ENCODE data around the gene CIB1.
A peak's percentile ranks its signal among the peaks of the same experiment; 100 is the strongest.
"Not testable (repeated sequence)": the region's sequence is repeated elsewhere in the genome, so short reads cannot be mapped to it uniquely, and the experiment has no call there.

The CIB1 gene

DNA sequence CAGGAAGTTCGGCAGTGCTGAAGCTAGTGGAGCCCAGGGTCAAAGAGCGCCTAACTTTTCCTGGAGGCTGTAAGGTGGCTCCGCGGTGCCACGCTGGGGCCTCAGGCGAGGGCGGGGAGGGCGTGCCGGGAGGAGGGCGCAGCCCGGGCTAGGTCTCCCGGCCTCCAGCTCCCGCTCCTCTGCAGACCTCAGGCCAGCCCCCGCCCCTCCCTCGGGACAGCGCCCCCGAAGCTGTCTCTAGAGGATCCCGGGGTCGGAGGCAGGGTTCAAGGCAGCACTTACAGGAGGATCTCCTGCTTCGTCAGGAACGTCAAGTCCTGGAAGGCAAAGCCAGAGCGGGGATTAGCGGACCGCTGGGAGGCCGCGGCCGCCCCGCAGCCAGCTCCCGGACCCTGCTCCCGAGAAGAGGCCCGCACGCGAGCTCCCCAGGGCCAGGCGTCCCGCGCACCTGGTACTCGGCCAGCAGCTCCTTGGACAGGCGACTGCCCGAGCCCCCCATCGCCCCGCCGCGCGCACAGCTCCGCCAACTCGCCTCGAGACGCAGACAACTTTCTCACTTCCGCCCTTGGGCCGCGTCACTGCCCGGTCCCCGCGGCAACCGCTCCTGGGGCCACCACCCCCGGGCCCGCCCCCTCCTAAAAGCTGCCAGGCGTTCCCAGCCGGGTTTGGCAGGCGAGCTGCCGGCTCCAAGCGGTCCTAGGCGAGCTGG, at the start of gene CIB1:
CIB1 (minus strand) TSS at position 555 of the 709 bp plus-strand sequence; CDS start at position 499, 56 bp downstream.
- TF ChIP-seq, protein P1, sequence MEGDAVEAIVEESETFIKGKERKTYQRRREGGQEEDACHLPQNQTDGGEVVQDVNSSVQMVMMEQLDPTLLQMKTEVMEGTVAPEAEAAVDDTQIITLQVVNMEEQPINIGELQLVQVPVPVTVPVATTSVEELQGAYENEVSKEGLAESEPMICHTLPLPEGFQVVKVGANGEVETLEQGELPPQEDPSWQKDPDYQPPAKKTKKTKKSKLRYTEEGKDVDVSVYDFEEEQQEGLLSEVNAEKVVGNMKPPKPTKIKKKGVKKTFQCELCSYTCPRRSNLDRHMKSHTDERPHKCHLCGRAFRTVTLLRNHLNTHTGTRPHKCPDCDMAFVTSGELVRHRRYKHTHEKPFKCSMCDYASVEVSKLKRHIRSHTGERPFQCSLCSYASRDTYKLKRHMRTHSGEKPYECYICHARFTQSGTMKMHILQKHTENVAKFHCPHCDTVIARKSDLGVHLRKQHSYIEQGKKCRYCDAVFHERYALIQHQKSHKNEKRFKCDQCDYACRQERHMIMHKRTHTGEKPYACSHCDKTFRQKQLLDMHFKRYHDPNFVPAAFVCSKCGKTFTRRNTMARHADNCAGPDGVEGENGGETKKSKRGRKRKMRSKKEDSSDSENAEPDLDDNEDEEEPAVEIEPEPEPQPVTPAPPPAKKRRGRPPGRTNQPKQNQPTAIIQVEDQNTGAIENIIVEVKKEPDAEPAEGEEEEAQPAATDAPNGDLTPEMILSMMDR (IDR thresholded peaks at IDR 0.05; ENCODE audit: low read depth, low read length, missing control alignments) = peak; percentile 39
- peak; percentile 70 for DNase-seq (ENCODE audit: extremely low read depth, low read depth)

DNA sequence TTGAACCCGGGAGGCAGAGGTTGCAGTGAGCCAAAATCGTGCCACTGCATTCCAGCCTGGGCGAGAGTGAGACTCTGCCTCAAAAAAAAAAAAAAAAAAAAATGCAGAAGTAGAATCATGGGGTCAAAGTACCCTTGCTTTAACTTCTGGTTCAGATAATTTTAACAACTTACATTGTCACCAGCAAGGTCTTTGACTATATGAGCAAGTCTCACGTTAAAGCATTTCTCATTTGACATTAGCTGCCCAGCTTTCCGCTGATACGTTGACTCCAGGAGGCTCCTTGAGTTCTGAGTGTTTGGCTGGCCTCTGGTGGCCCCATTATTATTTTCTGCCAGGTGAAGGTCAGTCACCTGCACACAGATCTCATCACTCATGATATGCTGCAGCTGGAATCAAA, 47.9 kb upstream of the CIB1 start:
- H3K4me3 ChIP-seq (replicated peaks; ENCODE audit: low read depth, low read length); DNase-seq (ENCODE audit: extremely low read depth, low read depth): not testable (repeated sequence)

More for the DNA sequence above, at the start of gene CIB1:
- H3K4me3 ChIP-seq (replicated peaks; ENCODE audit: low read depth, low read length) = peak within 1 kb of the TSS; percentile 82

DNA sequence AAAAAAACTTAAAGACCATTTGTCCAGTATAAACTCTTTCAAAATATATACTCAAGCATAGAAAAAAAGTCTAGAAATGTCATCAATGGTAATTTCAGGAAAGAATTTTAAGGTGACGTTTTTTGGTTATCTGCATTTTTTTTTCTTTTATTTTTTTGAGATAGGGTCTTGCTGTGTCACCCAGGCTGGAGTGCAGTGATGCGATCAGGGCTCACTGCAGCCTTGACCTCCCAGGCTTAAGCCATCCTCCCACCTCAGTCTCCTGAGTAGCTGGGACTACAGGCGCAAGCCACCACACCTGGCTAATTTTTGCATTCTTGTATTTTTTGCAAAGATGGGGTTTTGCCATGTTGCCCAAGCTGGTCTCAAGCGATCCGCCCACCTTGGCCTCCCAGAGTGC, 47.0 kb upstream of the CIB1 start:
- H3K4me3 ChIP-seq (replicated peaks; ENCODE audit: low read depth, low read length); DNase-seq (ENCODE audit: extremely low read depth, low read depth): not testable (repeated sequence)

DNA sequence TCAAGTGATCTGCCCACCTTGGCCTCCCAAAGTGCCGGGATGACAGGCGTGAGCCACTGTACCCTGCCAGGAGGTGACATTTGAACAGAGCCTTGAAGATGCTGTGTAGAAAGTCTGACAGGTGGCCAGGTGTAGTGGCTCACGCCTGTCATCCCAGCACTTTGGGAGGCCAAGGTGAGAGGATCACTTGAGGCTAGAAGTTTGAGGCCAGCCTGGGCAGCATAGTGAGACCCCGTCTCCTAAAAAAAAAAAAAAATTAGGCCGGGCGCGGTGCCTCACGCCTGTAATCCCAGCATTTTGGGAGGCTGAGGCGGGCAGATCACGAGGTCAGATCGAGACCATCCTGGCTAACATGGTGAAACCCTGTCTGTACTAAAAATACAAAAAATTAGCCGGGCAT, 44.7 kb upstream of the CIB1 start:
- DNase-seq (ENCODE audit: extremely low read depth, low read depth); H3K4me3 ChIP-seq (replicated peaks; ENCODE audit: low read depth, low read length): not testable (repeated sequence)

DNA sequence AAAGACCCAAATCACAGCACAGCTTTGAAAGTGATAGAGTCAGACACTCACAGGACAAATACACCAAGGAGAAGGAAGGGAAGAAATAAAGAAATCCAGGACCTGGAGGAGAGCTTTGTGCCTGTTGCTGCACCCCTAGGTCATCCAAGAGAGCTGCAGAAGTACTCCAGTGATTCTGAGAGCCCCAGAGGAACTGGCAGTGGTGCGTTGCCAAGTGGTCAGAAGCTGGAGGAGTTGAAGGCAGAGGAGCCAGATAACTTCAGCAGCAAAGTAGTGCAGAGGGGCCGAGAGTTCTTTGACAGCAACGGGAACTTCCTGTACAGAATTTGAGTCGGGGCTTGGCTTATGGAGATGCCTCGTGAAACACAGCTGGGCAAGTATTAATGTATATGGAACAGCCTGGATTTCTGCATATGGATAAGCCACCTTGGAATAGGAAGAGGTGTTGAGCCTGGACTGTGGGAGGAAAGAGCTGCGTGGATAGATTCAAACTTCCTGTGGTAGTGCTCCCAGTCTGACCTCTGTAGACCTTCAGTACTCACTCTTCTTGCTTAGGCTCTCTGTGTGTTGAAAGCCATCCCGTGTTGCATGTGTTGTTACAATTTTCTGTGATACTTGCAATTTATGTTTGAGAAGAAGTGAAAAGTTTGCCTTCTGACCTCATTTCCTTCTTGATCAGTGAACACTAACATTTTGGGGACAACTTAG, 37.9 kb upstream of the CIB1 start:
- TF ChIP-seq, protein P1 (IDR thresholded peaks at IDR 0.05; ENCODE audit: low read depth, low read length, missing control alignments) = no peak
- no peak overlapping the region for H3K4me3 ChIP-seq (replicated peaks; ENCODE audit: low read depth, low read length)
- no peak for DNase-seq (ENCODE audit: extremely low read depth, low read depth)

DNA sequence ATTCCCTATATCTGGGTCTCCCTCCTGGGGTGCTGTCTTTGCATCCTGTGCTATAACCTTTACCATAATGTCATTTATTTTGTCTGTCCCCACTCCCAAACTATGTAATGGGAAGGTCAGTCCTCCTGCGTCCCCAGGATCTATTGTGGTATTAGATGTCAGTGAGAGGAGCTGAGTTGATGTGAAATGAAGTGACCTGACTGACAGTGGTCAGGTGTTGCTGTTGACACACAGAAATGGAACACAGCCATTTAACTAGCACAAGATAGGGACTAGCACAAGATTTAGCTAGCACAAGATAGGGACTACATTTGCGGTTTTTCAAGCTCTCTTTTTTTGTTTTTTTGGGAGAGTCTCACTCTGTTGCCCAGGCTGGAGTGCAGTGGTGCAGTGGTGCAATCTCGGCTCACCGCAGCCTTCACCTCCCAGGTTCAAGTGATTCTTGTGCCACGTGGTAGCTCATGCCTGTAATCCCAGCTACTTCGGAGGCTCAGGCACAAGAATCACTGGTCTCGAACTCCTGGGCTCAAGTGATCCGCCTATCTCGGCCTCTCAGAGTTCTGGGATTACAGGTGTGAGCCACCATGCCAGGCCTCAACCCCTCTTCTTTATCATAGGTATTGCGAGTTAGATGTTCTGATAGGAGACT, 36.9 kb upstream of the CIB1 start:
- TF ChIP-seq, protein P1 (IDR thresholded peaks at IDR 0.05; ENCODE audit: low read depth, low read length, missing control alignments) = no peak
- no peak overlapping the region for H3K4me3 ChIP-seq (replicated peaks; ENCODE audit: low read depth, low read length)
- no peak for DNase-seq (ENCODE audit: extremely low read depth, low read depth)

DNA sequence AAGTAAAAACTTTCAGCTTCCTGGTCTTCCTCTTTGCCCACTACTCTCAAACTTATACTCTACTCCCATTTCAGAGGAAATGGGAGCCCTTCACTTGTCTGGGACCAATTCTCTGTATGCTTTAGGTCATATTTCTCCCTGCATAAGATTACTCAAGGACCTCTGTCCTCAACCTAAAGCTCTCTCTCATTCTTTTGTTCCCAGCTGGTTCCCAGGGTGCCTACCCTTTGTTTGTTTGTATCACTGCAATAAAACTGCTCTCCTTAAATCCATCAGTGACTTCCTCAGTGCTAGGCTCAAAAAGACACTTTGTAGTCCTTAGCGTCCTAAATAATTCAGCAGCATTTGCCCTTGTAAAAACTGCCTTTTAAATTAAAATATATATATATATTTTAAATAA, 34.7 kb upstream of the CIB1 start:
- TF ChIP-seq, protein P1 (IDR thresholded peaks at IDR 0.05; ENCODE audit: low read depth, low read length, missing control alignments) = no peak
- no peak for DNase-seq (ENCODE audit: extremely low read depth, low read depth)
- peak overlapping the region; percentile 83 for H3K4me3 ChIP-seq (replicated peaks; ENCODE audit: low read depth, low read length)

DNA sequence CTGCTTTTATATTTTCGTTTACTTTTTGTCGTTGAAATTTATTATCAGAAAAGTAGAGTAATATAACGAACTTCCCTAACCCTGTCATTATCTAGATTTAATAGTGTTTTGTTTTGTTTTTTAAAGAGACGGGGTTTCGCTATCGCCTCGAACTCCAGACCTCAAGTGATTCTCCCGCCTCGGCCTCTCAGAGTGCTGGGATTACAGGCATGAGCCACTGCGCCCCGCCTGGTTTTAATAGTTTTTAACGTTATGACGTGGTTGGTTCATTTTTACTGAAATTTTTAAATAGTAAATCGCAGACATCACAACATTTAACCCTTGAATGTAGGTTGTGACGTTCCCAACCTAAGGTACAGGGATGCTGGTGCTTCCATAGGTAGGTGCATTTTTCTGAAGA, 32.7 kb upstream of the CIB1 start:
- TF ChIP-seq, protein P1 (IDR thresholded peaks at IDR 0.05; ENCODE audit: low read depth, low read length, missing control alignments) = no peak
- no peak for DNase-seq (ENCODE audit: extremely low read depth, low read depth)
- H3K4me3 ChIP-seq (replicated peaks; ENCODE audit: low read depth, low read length) = peak overlapping the region; percentile 83
